Upper lobe of left lung (tissue), 6 donors: ENCODE data around the gene SLC25A43. TPM values are rescaled to one million over a fixed set of nuclear protein-coding genes. Genes with fewer than 3 reads are reported as not detected.

Source experiments
- ATAC-seq, 2 donors: fragments of 200-7000 bp; cut with Tn5 transposase; one replicate each; pipeline ENCODE4 v1.9.1; 2022; ENCODE audit warnings: mild to moderate bottlenecking in 2 of 2, moderate library complexity in 2 of 2; ENCODE audit not compliant: low FRiP score in 2 of 2
- DNase-seq, 2 donors: peaks; one replicate each; pipeline ENCODE4 v3.0.0-alpha.2; 2019 to 2020
- H3K27ac ChIP-seq, 4 donors: fragments of 200-600 bp; sonication (generic); one replicate each; pipeline ENCODE4 v1.5.1; 2016 to 2019
- H3K27me3 ChIP-seq, 4 donors: fragments of 200-600 bp; sonication (generic); one replicate each; pipeline ENCODE4 v1.5.1; 2017 to 2019
- H3K36me3 ChIP-seq, 4 donors: fragments of 200-600 bp; sonication (generic); one replicate each; pipeline ENCODE4 v1.5.1; 2016 to 2019
- H3K4me1 ChIP-seq, 4 donors: fragments of 200-600 bp; sonication (generic); one replicate each; pipeline ENCODE4 v1.5.1; 2018 to 2019
- H3K4me3 ChIP-seq, 4 donors: fragments of 200-600 bp; sonication (generic); one replicate each; pipeline ENCODE4 v1.5.1; 2017 to 2019; ENCODE audit warnings: mild to moderate bottlenecking in 2 of 4, moderate library complexity in 1 of 4
- H3K9me3 ChIP-seq, 4 donors: fragments of 200-600 bp; sonication (generic); one replicate each; pipeline ENCODE4 v1.5.1; 2018 to 2019
- EP300 ChIP-seq, 4 donors: sonication (generic); formaldehyde crosslinking; IDR thresholded peaks; one replicate each; pipeline ENCODE4 v1.5.1; 2017; ENCODE audit warnings: antibody characterized with exemption in 4 of 4, control low read depth in 2 of 4
- POLR2A ChIP-seq, 4 donors: fragments of 450-650 bp; IDR thresholded peaks; one replicate each; pipeline ENCODE4 v1.5.1; 2016 to 2017; ENCODE audit warnings: antibody characterized with exemption in 4 of 4, mild to moderate bottlenecking in 2 of 4
- POLR2AphosphoS5 ChIP-seq, 2 donors: sonication (generic); formaldehyde crosslinking; IDR thresholded peaks; one replicate each; pipeline ENCODE4 v1.5.1; 2017; ENCODE audit warnings: antibody characterized with exemption in 2 of 2
- WGBS, 2 donors: methylation state at CpG; one replicate each; pipeline ENCODE4 v1.1.5; 2017 to 2018; 5-methylcytosine and 5-hydroxymethylcytosine counted together
- total RNA-seq, 6 donors: library from RNA; depleted of rRNA in 4 of 6; stranded (reverse); fragments of >200 nt in 4 of 6; gene quantifications; one replicate each; pipeline versions ENCODE4 v1.1.0 to v1.2.1, GENCODE V29; 2016 to 2021
- TF ChIP-seq, protein P1 (sequence below), 6 experiments: fragments of 450-650 bp in 4 of 6; fragments of 200-600 bp in 2 of 6; sonication (generic) in 2 of 6; IDR thresholded peaks; one replicate each; pipeline ENCODE4 v1.5.1; 2016 to 2019; ENCODE audit warnings: antibody characterized with exemption in 6 of 6
- donor health status: DM: no; HTN: no; CAD: no; lungs with moderate emphysema.
- donor health status: DM: no; HTN: yes; CAD: no; lungs with severe emphysema.

The SLC25A43 gene
- total RNA-seq, 6 donors from 2014 or later = 11.2 to 27.8 (median 15.8) TPM

DNA sequence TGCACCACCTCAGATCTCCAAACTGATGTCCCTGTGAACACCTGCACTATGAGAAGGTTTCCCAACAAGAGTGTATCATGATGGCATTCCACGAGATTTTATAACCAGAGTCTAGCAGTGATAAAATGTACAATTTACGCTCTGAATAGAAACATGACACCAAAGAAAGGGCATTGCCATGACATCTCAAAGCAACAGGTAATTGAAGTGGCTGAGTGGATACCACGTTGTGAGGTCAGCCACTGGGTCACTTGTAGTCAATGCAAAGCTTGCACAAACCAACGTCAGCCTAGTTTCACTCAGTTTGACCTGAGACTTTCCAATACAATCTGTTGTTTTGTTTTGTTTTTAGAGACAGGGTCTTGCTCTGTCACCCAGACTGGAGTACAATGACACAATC, 54.1 kb downstream of the SLC25A43 start:
- Histone ChIP-seq H3K27ac (no peak overlapping the region), H3K27me3 (no peaks in the 10 kb centered on the region), H3K36me3 (peaks cover 0 to 5% (median 0%) of the 10 kb centered on the region in 4 donors), H3K4me1 (no peaks in the 10 kb centered on the region), H3K9me3 (no peaks in the 10 kb centered on the region), H3K4me3 (no peak overlapping the region)
- ATAC-seq (no peak), DNase-seq (no peak)
- WGBS, 2 donors = 66 to 83% methylated on average over 4 of the region's 4 CpGs
- TF ChIP-seq POLR2A (IDR thresholded peaks at IDR 0.05) = no peak

DNA sequence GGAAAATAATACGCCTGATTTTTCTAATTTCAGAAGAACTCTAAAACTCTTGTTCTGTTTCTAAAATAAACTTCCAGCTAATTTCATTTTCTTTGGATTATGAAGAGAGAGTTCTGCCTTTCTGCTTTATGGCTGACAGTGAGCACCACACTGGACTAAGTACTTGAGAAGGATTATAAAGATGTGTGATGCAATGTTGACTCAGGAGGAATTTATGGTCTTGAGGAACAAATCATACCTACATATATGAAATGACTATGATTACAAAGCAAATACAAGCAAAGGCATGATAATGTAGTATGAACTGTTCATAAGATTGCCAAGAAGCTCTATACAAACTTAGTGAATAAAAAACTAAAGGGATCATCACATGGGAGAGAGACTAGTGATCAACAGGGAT, 56.1 kb downstream of the SLC25A43 start:
- Histone ChIP-seq H3K36me3 (peaks cover 0 to 5% (median 0%) of the 10 kb centered on the region in 4 donors), H3K9me3 (no peaks in the 10 kb centered on the region), H3K27me3 (no peaks in the 10 kb centered on the region), H3K4me1 (no peaks in the 10 kb centered on the region), H3K4me3 (no peak overlapping the region), H3K27ac (no peak overlapping the region)
- 77 to 100% methylated on average over 1 of the region's 1 CpG for WGBS, 2 donors
- TF ChIP-seq POLR2AphosphoS5 (IDR thresholded peaks at IDR 0.05) (no peak), EP300 (IDR thresholded peaks at IDR 0.05) (no peak), POLR2A (IDR thresholded peaks at IDR 0.05) (no peak)
- TF ChIP-seq, protein P1, sequence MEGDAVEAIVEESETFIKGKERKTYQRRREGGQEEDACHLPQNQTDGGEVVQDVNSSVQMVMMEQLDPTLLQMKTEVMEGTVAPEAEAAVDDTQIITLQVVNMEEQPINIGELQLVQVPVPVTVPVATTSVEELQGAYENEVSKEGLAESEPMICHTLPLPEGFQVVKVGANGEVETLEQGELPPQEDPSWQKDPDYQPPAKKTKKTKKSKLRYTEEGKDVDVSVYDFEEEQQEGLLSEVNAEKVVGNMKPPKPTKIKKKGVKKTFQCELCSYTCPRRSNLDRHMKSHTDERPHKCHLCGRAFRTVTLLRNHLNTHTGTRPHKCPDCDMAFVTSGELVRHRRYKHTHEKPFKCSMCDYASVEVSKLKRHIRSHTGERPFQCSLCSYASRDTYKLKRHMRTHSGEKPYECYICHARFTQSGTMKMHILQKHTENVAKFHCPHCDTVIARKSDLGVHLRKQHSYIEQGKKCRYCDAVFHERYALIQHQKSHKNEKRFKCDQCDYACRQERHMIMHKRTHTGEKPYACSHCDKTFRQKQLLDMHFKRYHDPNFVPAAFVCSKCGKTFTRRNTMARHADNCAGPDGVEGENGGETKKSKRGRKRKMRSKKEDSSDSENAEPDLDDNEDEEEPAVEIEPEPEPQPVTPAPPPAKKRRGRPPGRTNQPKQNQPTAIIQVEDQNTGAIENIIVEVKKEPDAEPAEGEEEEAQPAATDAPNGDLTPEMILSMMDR (IDR thresholded peaks at IDR 0.05) = no peak
- DNase-seq = no peak
- no peak for ATAC-seq

DNA sequence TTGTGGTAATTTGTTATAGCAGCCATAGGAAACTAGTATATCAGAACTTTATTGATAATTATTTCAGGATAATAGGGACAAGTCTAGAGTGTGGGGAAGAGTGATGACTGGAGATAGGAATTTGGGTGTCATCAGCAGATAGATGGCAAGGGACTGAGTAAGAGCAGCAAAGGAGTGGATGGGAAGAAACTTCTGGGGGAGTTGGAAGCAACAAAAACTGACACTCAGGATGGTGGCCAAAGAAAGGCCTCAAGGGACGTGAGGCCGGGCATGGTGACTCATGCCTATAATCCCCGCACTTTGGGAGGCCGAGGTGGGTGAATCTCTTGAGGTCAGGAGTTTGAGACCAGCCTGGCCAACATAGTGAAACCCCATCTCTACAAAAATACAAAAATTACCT, 60.0 kb downstream of the SLC25A43 start:
- no peaks in the 10 kb centered on the region for H3K4me1 ChIP-seq
- no peaks in the 10 kb centered on the region for H3K9me3 ChIP-seq
- ATAC-seq (no peak), DNase-seq (no peak)
- H3K36me3 ChIP-seq = no peaks in the 10 kb centered on the region
- TF ChIP-seq EP300 (IDR thresholded peaks at IDR 0.05) = no peak
- TF ChIP-seq POLR2AphosphoS5 (IDR thresholded peaks at IDR 0.05) = no peak
- no peak for TF ChIP-seq POLR2A (IDR thresholded peaks at IDR 0.05)
- TF ChIP-seq, protein P1 (IDR thresholded peaks at IDR 0.05) = no peak
- no peaks in the 10 kb centered on the region for H3K27me3 ChIP-seq
- H3K4me3 ChIP-seq = no peak overlapping the region
- H3K27ac ChIP-seq = no peak overlapping the region
- WGBS, 2 donors = 94% methylated on average over 4 of the region's 4 CpGs; no CpG with 5 or more reads in 1 of the 2 donors

DNA sequence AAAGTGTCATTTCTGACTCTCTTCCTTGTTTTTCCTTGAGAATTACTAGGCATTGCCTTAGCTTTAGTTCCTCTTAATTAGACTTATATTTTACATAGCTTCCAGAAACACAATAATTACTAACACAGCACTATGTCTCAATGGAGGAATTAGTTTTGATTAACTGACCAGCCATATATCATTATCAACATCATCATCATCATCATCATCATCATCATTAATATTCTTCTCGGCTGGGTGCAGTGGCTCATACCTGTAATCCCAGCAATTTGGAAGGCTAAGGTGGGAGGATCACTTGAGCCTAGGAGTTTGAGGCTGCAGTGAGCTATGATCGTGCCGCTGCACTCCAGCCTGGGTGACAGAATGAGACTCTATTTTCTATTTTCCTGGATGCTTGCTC, 66.4 kb downstream of the SLC25A43 start:
- ATAC-seq (no peak), DNase-seq (no peak)
- peaks cover 0 to 6% (median 3%) of the 10 kb centered on the region in 4 donors for H3K36me3 ChIP-seq
- H3K27ac ChIP-seq = no peak overlapping the region
- H3K27me3 ChIP-seq = no peaks in the 10 kb centered on the region
- H3K4me1 ChIP-seq = peaks cover 0 to 10% (median 2%) of the 10 kb centered on the region in 4 donors
- TF ChIP-seq, protein P1 (IDR thresholded peaks at IDR 0.05) = no peak
- TF ChIP-seq POLR2A (IDR thresholded peaks at IDR 0.05) (no peak), POLR2AphosphoS5 (IDR thresholded peaks at IDR 0.05) (no peak), EP300 (IDR thresholded peaks at IDR 0.05) (no peak)
- H3K9me3 ChIP-seq = no peaks in the 10 kb centered on the region
- WGBS, 2 donors = 94 to 98% methylated on average over 3 of the region's 3 CpGs
- H3K4me3 ChIP-seq = no peak overlapping the region

DNA sequence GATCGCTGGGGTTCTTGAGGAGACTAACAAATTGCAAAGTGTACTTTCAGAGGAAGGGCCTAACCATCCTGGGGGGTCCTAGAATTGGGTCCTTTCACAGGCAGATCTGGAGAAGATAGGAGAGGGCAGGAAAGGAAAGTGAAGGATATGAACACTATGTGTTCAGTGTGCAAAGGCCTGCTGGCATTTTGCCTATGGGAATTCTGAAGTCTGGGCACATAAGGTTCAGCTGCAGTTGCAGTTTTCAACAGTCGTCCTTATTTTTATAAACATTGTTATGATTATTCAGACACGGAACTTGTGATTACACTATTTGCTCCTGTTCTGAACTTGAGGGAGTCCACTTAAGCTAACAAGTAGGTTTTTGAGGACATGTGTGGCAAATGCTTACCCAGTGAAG, 67.8 kb downstream of the SLC25A43 start:
- DNase-seq (no peak), ATAC-seq (no peak)
- Histone ChIP-seq H3K9me3 (no peaks in the 10 kb centered on the region), H3K4me3 (no peak overlapping the region), H3K27me3 (no peaks in the 10 kb centered on the region), H3K4me1 (peaks cover 0 to 10% (median 2%) of the 10 kb centered on the region in 4 donors), H3K27ac (peak overlapping the region in 1 of 4 donors; percentile 98), H3K36me3 (peaks cover 0 to 17% (median 3%) of the 10 kb centered on the region in 4 donors)
- TF ChIP-seq, protein P1 (IDR thresholded peaks at IDR 0.05) = no peak
- no peak for TF ChIP-seq EP300 (IDR thresholded peaks at IDR 0.05)
- TF ChIP-seq POLR2AphosphoS5 (IDR thresholded peaks at IDR 0.05) = no peak
- TF ChIP-seq POLR2A (IDR thresholded peaks at IDR 0.05) = no peak
- 59 to 69% methylated on average over 2 to 3 of the region's 3 CpGs for WGBS, 2 donors
